Bronchus fibroblast of lung (primary cell): ENCODE data around the gene CSPG5. TPM values are rescaled to one million over a fixed set of nuclear protein-coding genes. Genes with fewer than 3 reads are reported as not detected.

ENCODE experiments used
- total RNA-seq: library from RNA; depleted of rRNA; stranded (reverse); fragments of >200 nt; gene quantifications from 2 replicates; pipeline ENCODE4 v1.2.3, GENCODE V29; 2015

CSPG5 gene, protein sequence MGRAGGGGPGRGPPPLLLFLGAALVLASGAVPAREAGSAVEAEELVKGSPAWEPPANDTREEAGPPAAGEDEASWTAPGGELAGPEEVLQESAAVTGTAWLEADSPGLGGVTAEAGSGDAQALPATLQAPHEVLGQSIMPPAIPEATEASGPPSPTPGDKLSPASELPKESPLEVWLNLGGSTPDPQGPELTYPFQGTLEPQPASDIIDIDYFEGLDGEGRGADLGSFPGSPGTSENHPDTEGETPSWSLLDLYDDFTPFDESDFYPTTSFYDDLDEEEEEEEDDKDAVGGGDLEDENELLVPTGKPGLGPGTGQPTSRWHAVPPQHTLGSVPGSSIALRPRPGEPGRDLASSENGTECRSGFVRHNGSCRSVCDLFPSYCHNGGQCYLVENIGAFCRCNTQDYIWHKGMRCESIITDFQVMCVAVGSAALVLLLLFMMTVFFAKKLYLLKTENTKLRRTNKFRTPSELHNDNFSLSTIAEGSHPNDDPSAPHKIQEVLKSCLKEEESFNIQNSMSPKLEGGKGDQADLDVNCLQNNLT
- 0.15 and 0.17 TPM in 2 replicates for total RNA-seq

DNA sequence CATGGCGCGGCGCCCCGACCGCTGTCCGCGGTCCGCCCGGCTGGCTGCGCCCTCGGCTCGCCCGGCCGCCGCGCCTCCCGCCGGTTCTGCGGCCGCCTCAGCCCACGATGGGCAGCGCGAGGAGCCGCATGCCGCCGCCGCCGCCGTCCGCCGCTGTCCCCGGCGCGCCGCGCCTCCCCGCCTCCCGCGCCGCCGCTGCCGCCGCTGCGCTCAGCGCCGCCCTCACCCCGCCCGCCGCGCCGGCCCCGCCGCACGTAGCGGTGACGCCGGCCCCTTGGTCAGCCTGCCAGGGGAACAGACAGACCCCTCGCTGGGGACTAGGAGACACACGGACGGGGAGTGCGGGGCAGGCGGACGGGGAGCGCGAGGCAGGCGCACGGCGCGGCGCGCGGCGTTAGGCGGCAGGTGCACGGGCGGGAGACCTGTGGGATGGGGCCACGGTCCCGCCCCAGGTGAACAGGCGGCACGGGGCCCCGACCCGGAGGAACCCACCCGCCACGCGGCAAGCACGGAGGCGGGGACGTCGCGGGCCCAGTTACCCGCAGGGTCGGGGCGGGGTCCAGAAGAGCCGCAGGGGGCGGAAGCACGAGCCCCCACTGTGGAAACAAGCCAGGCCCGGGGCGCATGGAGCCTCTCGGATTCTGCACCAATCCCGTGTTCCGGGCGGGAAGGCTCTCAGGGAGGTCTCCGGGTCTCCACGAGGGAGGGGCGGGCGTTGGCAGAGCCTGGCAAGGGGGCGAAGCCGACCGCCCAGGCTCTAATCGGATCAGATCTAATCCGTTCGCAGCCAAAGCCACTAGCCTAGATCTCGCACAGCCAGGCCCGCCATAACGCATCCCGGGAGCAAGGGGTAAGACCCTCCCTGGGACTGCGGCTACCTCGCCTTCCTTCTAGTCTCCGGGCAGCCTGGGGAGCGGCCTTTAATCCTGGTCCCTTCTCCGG lies at the start of gene CSPG5:
CSPG5 (minus strand) TSS at position 175 of the 942 bp plus-strand sequence; CDS start at position 3, 172 bp downstream.

DNA sequence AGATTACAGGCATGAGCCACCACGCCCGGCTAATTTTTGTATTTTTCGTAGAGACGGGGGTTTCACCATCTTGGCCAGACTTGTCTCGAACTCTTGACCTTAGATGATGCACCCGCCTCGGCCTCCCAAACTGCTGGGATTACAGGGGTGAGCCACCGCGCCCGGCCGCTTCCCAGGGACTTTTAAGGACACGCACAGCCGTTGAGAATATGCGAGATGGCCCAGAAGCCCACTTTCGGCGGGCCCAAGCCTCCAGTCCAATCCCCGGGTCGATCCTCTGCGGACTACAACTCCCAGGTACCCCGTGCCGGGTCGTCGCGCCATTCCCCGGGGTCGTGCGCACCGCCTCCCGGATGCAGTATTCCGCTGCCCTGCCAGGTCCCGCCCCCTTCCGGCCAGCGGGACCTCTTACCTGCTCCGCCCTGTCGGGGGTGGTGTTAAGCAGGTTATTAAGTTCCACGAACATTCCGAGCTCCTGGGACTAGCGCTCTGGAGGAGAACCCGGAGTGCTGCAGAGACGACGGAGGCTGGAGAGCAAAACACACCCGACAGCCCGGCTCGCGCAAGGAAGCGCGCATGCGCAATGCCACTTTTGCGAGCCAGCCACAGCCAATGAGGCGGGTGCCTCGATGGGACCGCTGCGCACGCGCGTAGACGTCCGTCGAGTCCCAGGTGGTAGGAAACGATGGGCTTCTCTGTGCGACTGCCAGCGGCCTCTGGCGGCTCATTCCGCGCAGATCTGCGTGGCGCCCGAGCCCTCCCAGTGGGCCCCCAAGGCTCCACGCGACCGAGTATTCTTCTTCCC lies 65.3 kb downstream of the CSPG5 start, which contains the start of gene ELP6:
ELP6 (minus strand) TSS at position 588 of the 805 bp plus-strand sequence; CDS start at position 466, 122 bp downstream.

Other genes starting within 250 kb of the CSPG5 start
- 14.6 and 15.0 TPM in 2 replicates for gene PTPN23, start 197.8 kb downstream of the CSPG5 start, total RNA-seq
- gene SCAP, start 102.9 kb downstream of the CSPG5 start, total RNA-seq, result 42.7 and 43.9 TPM in 2 replicates
- gene ELP6, start 65.2 kb downstream of the CSPG5 start, total RNA-seq, result 40.0 and 48.6 TPM in 2 replicates
- gene SMARCC1, start 203.0 kb upstream of the CSPG5 start, total RNA-seq, result 34.9 and 39.8 TPM in 2 replicates
- gene DHX30, start 224.3 kb upstream of the CSPG5 start, total RNA-seq, result 55.0 and 58.9 TPM in 2 replicates